Prostate gland (tissue), 2 donors: ENCODE results near the gene ASMT. TPM values are rescaled to one million over a fixed set of nuclear protein-coding genes. Genes with fewer than 3 reads are reported as not detected.
A peak's percentile ranks its signal among the peaks of the same experiment; 100 is the strongest.

ENCODE experiments used
- DNase-seq: peaks from one replicate; pipeline ENCODE4 v3.0.0-alpha.2; 2019; ENCODE audit warnings: low spot score
- H3K27ac ChIP-seq, 2 donors: fragments of 200-600 bp; sonication (generic); 2 replicates each; pipeline ENCODE4 v1.5.1; 2017 to 2019
- H3K27me3 ChIP-seq: fragments of 200-600 bp; sonication (generic); replicated peaks from 2 replicates; pipeline ENCODE4 v1.5.1; 2019; ENCODE audit not compliant: insufficient read depth
- H3K36me3 ChIP-seq, 2 donors: fragments of 200-600 bp; sonication (generic); 1 replicate in 1 of 2; 2 replicates in 1 of 2; pipeline versions ENCODE4 v1.5.1 to v1.8.1; 2017 to 2019
- H3K4me1 ChIP-seq: fragments of 200-600 bp; sonication (generic); replicated peaks from 2 replicates; pipeline ENCODE4 v1.5.1; 2019
- H3K4me3 ChIP-seq, 2 donors: fragments of 200-600 bp; sonication (generic); 2 replicates each; pipeline ENCODE4 v1.5.1; 2017 to 2019
- H3K9me3 ChIP-seq: fragments of 200-600 bp; sonication (generic); 2 replicates; pipeline ENCODE4 v1.5.1; 2017
- POLR2A ChIP-seq: fragments of 450-650 bp; IDR thresholded peaks from one replicate; pipeline ENCODE4 v1.6.1; 2016; ENCODE audit warnings: antibody characterized with exemption, mild to moderate bottlenecking
- POLR2AphosphoS5 ChIP-seq: sonication (generic); formaldehyde crosslinking; IDR thresholded peaks from one replicate; pipeline ENCODE4 v1.6.1; 2017; ENCODE audit warnings: antibody characterized with exemption
- WGBS: methylation state at CpG from one replicate; pipeline ENCODE4 v1.1.5; 2018; 5-methylcytosine and 5-hydroxymethylcytosine counted together
- intact Hi-C: fragments of 100-400 bp; cut with DNase I; formaldehyde crosslinking; loops from one replicate; pipeline ENCODE4 v1.14.2; 2022
- total RNA-seq, 2 donors: library from RNA; depleted of rRNA; stranded (reverse); fragments of >200 nt; gene quantifications; one replicate each; pipeline ENCODE4 v1.1.0, GENCODE V29; 2016
- TF ChIP-seq, protein P1 (sequence below), 4 experiments: fragments of 200-600 bp in 2 of 4; fragments of 450-650 bp in 2 of 4; sonication (generic) in 2 of 4; IDR thresholded peaks; 1 replicate in 3 of 4; 2 replicates in 1 of 4; pipeline ENCODE4 v1.5.1; 2016 to 2019; ENCODE audit warnings: antibody characterized with exemption in 4 of 4, mild to moderate bottlenecking in 2 of 4, moderate library complexity in 2 of 4

Gene ASMT
- total RNA-seq, 2 donors from 2014 or later: 1.0 TPM; not detected in 1

DNA sequence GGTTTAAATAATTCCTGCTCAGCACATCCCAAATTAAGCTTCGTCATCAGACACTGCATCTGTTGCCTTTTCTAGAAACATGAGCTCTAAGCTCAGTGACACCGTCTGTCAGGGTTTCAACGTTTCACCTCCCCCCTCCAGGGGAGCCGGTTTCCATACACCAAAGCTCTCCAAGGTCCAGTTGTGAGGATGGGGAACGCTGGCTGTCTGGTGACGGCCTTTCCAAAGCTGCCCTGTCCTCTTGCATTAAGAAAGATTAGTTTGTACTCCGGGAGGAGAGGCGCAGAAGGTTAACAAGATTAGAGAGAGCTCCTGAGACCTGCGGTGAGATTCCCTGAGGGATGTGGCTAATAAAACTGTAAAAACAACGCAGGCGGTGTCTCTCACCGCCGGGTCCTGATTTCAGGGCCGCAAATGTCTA, 43.2 kb downstream of the ASMT start:
- no peak overlapping the region for H3K27ac ChIP-seq

DNA sequence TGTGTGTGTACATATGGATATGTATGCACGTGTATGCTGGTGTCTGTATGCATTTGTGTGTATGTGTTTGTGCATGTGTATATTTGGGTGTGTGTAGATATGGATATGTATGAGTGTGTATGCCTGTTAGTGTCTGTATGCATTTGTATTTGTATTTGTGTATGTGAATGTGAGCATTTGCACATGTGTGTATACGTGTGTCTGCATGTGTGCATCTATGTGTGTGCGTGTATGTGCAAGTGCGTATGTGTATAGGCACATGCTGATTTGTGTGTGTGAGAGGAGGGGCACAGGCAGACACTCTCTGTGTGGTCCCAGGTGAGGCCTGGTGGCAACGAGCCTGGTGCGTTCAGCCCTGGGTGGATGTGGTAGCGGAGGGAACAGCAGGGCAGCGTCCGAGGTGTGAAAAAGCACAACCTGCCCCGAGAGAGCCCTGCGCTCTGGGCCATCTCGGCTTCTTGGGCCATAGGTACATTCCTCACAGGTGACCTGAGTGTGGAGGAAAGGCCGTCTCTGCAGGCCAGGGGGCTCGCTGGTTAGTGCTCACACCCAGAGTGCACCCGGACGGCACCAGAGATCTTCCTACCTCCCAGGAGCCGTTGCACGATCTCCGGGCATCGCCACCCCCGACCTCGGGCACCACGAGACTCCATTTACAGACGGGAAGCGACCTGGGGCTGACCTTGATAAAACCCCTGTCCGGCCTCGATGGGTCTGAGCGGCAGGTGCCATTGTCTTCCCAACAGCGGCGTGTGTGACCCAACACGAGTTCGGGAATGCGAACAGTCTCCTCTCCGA, 45.0 kb downstream of the ASMT start:
- no peak overlapping the region for H3K4me3 ChIP-seq
- 94% methylated on average over 34 of the region's 34 CpGs for WGBS
- no peaks in the 10 kb centered on the region for H3K4me1 ChIP-seq
- DNase-seq: no peak
- no peaks in the 10 kb centered on the region for H3K36me3 ChIP-seq
- no peaks in the 10 kb centered on the region for H3K9me3 ChIP-seq
- TF ChIP-seq, protein P1, sequence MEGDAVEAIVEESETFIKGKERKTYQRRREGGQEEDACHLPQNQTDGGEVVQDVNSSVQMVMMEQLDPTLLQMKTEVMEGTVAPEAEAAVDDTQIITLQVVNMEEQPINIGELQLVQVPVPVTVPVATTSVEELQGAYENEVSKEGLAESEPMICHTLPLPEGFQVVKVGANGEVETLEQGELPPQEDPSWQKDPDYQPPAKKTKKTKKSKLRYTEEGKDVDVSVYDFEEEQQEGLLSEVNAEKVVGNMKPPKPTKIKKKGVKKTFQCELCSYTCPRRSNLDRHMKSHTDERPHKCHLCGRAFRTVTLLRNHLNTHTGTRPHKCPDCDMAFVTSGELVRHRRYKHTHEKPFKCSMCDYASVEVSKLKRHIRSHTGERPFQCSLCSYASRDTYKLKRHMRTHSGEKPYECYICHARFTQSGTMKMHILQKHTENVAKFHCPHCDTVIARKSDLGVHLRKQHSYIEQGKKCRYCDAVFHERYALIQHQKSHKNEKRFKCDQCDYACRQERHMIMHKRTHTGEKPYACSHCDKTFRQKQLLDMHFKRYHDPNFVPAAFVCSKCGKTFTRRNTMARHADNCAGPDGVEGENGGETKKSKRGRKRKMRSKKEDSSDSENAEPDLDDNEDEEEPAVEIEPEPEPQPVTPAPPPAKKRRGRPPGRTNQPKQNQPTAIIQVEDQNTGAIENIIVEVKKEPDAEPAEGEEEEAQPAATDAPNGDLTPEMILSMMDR (IDR thresholded peaks at IDR 0.05): no peak
- TF ChIP-seq POLR2A (no peak), POLR2AphosphoS5 (no peak)
- H3K27me3 ChIP-seq: no peaks in the 10 kb centered on the region
- intact Hi-C loops: no loop called here
- H3K27ac ChIP-seq: no peak overlapping the region

More for the DNA sequence above, 43.2 kb downstream of the ASMT start:
- intact Hi-C loops: no loop called here
- no peak for DNase-seq
- Histone ChIP-seq H3K4me1 (no peaks in the 10 kb centered on the region), H3K36me3 (no peaks in the 10 kb centered on the region), H3K4me3 (no peak overlapping the region), H3K27me3 (no peaks in the 10 kb centered on the region), H3K9me3 (no peaks in the 10 kb centered on the region)
- TF ChIP-seq, protein P1 (IDR thresholded peaks at IDR 0.05): no peak
- no peak for TF ChIP-seq POLR2AphosphoS5
- no peak for TF ChIP-seq POLR2A
- WGBS: 12% methylated on average over 14 of the region's 14 CpGs

DNA sequence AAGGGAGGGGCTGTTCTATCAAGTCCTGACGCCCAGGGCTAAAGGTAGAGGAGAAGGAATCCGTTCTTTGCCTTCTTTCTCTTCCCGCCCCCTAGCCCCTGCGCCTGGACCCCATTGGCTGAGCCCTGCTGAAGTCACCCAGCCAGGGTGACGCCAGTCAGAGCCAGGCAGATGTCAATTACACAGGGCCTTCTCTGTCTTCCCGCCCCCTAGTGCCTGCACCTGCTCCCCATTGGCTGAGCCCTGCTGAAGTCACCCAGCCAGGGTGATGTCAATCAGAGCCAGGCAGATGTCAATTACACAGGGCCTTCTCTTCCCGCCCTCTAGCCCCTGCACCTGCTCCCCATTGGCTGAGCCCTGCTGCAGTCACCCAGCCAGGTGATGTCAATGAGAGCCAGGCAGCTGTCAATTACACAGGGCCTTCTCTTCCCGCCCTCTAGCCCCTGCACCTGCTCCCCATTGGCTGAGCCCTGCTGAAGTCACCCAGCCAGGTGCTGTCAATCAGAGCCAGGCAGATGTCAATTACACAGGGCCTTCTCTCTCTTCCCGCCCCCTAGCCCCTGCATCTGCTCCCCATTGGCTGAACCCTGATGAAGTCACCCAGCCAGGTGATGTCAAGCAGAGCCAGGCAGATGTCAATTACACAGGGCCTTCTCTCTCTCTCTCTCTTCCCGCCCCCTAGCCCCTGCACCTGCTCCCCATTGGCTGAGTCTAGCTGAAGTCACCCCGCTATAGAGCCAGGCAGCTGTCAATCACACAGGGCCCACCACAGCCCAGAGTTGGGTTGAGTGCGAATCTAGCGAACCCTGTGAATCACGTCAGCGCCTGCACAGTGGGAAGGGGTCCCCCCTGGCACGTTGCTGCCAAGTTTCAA, 46.4 kb downstream of the ASMT start:
- H3K27ac ChIP-seq: no peak overlapping the region
- no peak for TF ChIP-seq POLR2AphosphoS5
- TF ChIP-seq POLR2A: no peak
- TF ChIP-seq, protein P1 (IDR thresholded peaks at IDR 0.05): no peak
- H3K4me3 ChIP-seq: no peak overlapping the region
- no peaks in the 10 kb centered on the region for H3K4me1 ChIP-seq
- no peaks in the 10 kb centered on the region for H3K9me3 ChIP-seq
- DNase-seq: peak; percentile 9
- no peaks in the 10 kb centered on the region for H3K27me3 ChIP-seq
- no peaks in the 10 kb centered on the region for H3K36me3 ChIP-seq
- WGBS: 67% methylated on average over 16 of the region's 16 CpGs
- intact Hi-C loops: no loop called here

DNA sequence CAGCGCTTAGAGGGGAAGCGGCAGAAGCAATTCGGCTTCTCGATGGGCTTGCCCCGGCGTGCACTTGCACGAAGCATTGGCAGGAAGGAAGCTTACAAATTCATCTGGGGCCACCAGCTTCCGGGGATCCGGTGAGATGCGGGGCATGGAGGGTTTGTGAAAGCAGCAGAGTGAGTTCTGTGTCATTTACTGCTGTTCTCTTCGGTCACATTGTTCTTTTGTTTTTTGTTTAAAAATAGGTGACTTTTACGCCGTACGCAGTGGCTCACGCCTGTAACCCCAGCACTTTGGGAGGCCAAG, 47.0 kb downstream of the ASMT start:
- TF ChIP-seq POLR2A (no peak), POLR2AphosphoS5 (no peak)
- TF ChIP-seq, protein P1 (IDR thresholded peaks at IDR 0.05): no peak
- H3K27ac ChIP-seq: no peak overlapping the region
- no peaks in the 10 kb centered on the region for H3K9me3 ChIP-seq
- H3K36me3 ChIP-seq: no peaks in the 10 kb centered on the region
- H3K27me3 ChIP-seq: no peaks in the 10 kb centered on the region
- no peaks in the 10 kb centered on the region for H3K4me1 ChIP-seq
- intact Hi-C loops: no loop called here
- no peak for DNase-seq
- WGBS: 65% methylated on average over 15 of the region's 15 CpGs
- H3K4me3 ChIP-seq: no peak overlapping the region
